Measurements from ENCODE around the gene PTGER1.
"Not testable (repeated sequence)": the region's sequence is repeated elsewhere in the genome, so short reads cannot be mapped to it uniquely, and the experiment has no call there.

The PTGER1 gene

DNA sequence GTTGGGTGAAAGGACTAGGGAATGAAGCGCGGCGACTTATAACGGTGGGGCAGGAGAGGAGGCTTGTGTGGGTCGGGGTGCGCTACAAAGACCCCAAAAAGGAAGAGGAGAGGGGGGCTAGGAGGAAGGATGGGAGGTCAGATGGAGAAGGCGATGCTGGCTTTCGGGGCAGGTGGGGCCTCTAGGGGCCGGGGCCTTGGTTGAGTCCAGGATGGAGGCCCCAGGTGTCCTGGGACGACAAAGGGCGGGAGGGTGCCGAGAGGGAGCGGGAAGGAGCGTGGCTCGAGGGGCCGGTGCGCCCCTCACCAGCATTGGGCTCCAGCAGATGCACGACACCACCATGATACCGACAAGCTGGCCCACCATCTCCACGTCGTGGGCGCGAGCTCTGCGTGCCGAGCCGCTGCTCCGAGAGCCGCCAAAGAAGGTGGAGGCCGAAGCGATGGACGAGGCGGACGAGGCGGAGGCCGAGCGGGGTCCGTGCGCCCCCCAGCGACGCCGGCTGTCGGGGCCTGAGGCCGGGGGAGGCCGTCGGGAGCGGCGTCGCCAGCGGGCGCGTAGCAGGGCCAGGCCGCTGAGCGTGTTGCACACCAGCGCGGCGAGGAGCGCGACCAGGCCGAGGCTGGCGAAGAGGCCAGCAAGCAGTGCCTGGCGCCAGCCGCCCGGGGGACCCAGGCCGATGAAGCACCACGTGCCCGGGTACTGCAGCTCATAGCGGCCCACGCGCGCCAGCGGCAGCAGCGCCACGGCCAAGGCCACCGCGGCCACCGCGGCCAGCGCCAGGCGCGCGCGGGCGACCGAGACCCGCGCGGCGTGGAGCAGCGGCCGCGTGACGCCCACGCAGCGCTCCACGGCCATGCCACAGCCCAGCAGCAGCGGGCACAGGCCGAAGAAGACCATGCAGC lies 1.8 kb downstream of the PTGER1 start:
- no peak for DNase-seq

GRCh38 chr19:14472202-14472938 lies 2.8 kb downstream of the PTGER1 start:
- no peak for DNase-seq

GRCh38 chr19:14471436-14472187 lies 3.5 kb downstream of the PTGER1 start:
- no peak for DNase-seq

DNA sequence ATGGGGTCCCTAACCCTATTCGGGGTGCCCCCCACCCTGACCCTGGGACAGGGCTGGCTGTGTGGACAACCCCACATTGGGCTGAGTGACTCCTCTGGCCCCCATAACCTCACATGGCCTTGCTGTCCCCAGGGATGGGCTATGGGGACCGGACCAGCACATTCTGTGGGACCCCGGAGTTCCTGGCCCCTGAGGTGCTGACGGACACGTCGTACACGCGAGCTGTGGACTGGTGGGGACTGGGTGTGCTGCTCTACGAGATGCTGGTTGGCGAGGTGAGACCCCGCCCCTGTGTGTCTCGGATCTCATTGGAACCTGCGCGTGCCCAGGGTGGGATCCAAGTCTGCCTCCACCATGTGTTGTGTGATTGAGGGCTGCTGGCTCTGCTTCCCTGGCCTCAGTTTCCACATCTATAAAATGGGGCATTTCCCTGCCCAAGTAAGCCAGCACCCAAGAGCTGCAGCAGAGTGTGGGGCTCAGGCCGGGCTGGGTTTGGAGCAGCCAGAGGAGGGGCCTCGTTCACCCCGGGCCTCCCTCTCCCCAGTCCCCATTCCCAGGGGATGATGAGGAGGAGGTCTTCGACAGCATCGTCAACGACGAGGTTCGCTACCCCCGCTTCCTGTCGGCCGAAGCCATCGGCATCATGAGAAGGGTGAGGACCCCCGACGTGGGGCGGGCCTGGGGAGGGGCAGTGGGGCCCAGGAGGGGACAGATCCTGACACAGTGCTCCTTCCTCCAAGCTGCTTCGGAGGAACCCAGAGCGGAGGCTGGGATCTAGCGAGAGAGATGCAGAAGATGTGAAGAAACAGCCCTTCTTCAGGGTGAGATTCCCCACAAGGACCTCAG lies 4.9 kb downstream of the PTGER1 start:
- DNase-seq, result no peak

DNA sequence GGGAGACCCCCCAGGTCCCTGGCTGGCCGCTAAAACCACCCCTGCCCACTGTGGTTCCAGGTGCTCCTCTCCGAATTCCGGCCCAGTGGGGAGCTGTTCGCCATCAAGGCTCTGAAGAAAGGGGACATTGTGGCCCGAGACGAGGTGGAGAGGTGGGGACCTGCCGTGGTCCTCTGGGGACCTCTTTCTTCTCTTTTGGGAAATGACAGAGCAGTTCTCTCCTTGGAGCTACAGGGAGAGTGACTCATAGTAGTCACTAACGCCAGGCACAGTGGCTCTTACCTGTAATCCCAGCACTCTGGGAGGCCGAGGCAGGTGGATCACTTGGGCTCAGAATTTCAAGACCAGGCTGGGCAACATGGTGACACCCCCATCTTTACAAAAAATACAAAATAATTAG lies 7.3 kb downstream of the PTGER1 start:
- no peak for DNase-seq

GRCh38 chr19:14467391-14467790 lies 7.8 kb downstream of the PTGER1 start:
- no peak for DNase-seq

DNA sequence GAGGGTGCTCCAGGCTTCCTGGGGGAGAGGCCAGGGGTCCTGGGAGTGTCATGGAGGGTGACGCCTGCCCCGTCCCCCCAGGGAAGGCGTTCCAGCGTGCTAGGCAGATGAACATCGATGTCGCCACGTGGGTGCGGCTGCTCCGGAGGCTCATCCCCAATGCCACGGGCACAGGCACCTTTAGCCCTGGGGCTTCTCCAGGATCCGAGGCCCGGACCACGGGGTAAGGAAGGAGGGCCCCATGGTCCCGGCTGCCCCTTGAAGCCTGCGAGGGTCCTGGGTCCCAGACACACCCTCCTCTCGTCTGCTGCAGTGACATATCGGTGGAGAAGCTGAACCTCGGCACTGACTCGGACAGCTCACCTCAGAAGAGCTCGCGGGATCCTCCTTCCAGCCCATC lies 11.4 kb downstream of the PTGER1 start:
- no peak for DNase-seq

DNA sequence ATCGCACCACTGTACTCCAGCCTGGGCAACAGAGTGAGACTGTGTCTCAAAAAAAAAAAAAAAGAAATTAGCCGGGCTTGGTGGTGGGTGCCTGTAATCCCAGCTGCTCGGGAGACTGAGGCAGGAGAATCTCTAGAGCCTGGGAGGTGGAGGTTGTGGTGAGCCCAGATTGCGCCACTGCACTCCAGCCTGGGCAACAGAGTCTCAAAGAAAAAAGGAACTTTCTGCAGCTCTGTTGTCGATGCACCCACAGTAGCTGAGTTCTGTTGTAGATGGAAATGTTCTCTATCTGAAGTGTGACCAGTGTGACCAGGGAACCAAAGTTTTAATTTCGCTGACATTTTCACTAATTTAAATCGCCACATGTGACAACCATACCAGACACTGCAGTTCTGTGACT lies 12.8 kb downstream of the PTGER1 start:
- not testable (repeated sequence) for DNase-seq

- no peak for DNase-seq
Measured at GRCh38 chr19:14460935-14461334, 14.2 kb downstream of the PTGER1 start.

- no peak for DNase-seq
Measured at GRCh38 chr19:14459703-14460102, 15.5 kb downstream of the PTGER1 start.

GRCh38 chr19:14452303-14452702 lies 22.9 kb downstream of the PTGER1 start:
- DNase-seq, result not testable (repeated sequence)

- no peak for DNase-seq
Measured at GRCh38 chr19:14450876-14451275, 24.3 kb downstream of the PTGER1 start.

- no peak for DNase-seq
Measured at GRCh38 chr19:14450168-14450874, 24.8 kb downstream of the PTGER1 start.

DNA sequence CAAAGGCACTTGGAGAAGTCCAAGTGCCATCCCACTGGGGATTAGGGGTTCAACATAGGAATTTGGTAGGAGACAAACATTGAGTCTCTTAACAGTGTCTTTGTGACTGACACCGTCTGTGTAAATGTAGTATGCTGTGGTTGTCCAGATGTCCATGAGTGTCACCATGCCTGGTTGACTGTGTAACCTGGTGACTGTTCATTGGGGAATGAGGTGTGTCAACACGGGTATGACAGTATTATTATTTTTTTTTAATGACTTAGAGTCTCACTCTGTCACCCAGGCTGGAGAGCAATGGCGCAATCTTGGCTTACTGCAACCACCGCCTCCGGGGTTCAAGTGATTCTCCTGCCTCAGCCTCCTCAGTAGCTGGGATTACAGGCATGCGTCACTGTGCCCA lies 25.8 kb downstream of the PTGER1 start:
- no peak for DNase-seq

GRCh38 chr19:14446336-14447036 lies 28.7 kb downstream of the PTGER1 start:
- DNase-seq, result no peak

- no peak for DNase-seq
Measured at GRCh38 chr19:14443632-14444216, 31.4 kb downstream of the PTGER1 start.

DNA sequence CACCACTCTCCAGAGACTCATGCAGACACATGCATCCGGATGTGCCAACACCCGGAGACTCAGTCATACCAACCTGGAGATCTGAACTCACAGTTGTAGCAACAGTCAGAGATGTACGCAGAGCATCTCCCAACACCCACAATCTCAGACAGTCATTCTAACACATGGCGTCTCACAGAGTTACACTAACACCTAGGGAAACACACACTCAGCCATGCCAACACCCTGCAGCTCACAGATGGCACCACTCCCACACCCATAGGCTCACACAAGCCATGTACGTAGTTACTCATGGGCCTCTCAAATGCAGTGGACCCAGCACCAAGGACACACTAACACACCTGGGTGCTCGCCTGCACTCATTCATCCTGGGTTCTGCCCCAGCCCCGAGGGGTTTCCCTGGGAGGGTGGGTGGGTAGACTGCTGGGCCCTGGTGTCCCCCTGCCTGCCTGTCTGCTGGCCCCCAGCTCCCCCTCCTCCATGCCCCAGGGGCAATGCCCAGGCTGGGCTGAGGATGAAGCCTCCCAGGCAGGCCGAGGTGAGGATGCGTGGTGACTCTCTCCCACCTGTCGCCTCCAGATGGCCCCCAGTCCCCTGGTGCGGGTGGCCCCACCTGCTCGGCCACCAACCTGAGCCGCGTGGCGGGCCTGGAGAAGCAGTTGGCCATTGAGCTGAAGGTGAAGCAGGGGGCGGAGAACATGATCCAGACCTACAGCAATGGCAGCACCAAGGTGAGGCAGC lies 32.1 kb downstream of the PTGER1 start:
- DNase-seq, result no peak

GRCh38 chr19:14441041-14441938 lies 33.9 kb downstream of the PTGER1 start:
- DNase-seq, result no peak

- DNase-seq, result no peak
Measured at GRCh38 chr19:14440049-14440448, 35.1 kb downstream of the PTGER1 start.
